HepG2 (cell line): ENCODE results near the gene PRRT2. TPM values are rescaled to one million over a fixed set of nuclear protein-coding genes. Genes with fewer than 3 reads are reported as not detected.

ENCODE experiments used
- CHCHD3 ChIP-seq: sonication (generic); formaldehyde crosslinking; IDR thresholded peaks from 2 replicates; pipeline ENCODE4 v1.8.0; 2022; ENCODE audit warnings: mild to moderate bottlenecking, missing genetic modification reagents, moderate library complexity
- EHMT2 ChIP-seq: fragments of 200-600 bp; sonication (generic); IDR thresholded peaks from 2 replicates; pipeline ENCODE4 v1.7.0; 2017; ENCODE audit warnings: antibody characterized with exemption, low read depth, low read length, borderline replicate concordance
- ETV6 ChIP-seq: sonication (generic); formaldehyde crosslinking; conservative IDR thresholded peaks from 2 replicates; pipeline ENCODE4 v1.4.0; 2020; ENCODE audit warnings: missing genetic modification reagents
- FOXK2 ChIP-seq: fragments of 450-650 bp; IDR thresholded peaks from 2 replicates; pipeline ENCODE4 v1.6.1; 2016
- HMGXB3 ChIP-seq: sonication (generic); formaldehyde crosslinking; IDR thresholded peaks from 2 replicates; pipeline ENCODE4 v1.4.0; 2020; ENCODE audit warnings: missing genetic modification reagents, borderline replicate concordance
- PHF20 ChIP-seq: sonication (generic); formaldehyde crosslinking; IDR thresholded peaks from 2 replicates; pipeline ENCODE4 v1.5.0; 2020; ENCODE audit warnings: mild to moderate bottlenecking, missing genetic modification reagents
- PHF8 ChIP-seq: sonication (generic); formaldehyde crosslinking; IDR thresholded peaks from 2 replicates; pipeline ENCODE4 v1.5.0; 2020; ENCODE audit warnings: missing genetic modification reagents
- PPARG ChIP-seq: conservative IDR thresholded peaks from 2 replicates; pipeline ENCODE4 v1.6.1; 2016; ENCODE audit warnings: missing biosample characterization, missing genetic modification reagents
- RNF2 ChIP-seq: fragments of 450-650 bp; conservative IDR thresholded peaks from 2 replicates; pipeline ENCODE4 v1.6.1; 2016; ENCODE audit warnings: low read depth
- SP5 ChIP-seq: IDR thresholded peaks from 2 replicates; pipeline ENCODE4 v1.6.1; 2016; ENCODE audit warnings: low read depth, borderline replicate concordance
- TSC22D2 ChIP-seq: sonication (generic); formaldehyde crosslinking; IDR thresholded peaks from 2 replicates; pipeline ENCODE4 v1.5.1; 2020; ENCODE audit warnings: missing genetic modification reagents, mild to moderate bottlenecking, borderline replicate concordance
- ZBTB38 ChIP-seq: sonication (generic); formaldehyde crosslinking; IDR thresholded peaks from 2 replicates; pipeline ENCODE4 v1.5.1; 2020; ENCODE audit warnings: mild to moderate bottlenecking, missing genetic modification reagents
- ZBTB43 ChIP-seq: sonication (generic); formaldehyde crosslinking; conservative IDR thresholded peaks from 2 replicates; pipeline ENCODE4 v1.4.0; 2020; ENCODE audit warnings: missing genetic modification reagents
- ZFP82 ChIP-seq: sonication (generic); formaldehyde crosslinking; IDR thresholded peaks from 2 replicates; pipeline ENCODE4 v1.5.1; 2020; ENCODE audit warnings: mild to moderate bottlenecking, missing genetic modification reagents, borderline replicate concordance
- ZNF20 ChIP-seq: sonication (generic); formaldehyde crosslinking; IDR thresholded peaks from 2 replicates; pipeline ENCODE4 v1.4.0; 2020; ENCODE audit warnings: mild to moderate bottlenecking, moderate library complexity, missing genetic modification reagents
- ZNF234 ChIP-seq: sonication (generic); formaldehyde crosslinking; conservative IDR thresholded peaks from 2 replicates; pipeline ENCODE4 v1.5.1; 2020; ENCODE audit warnings: mild to moderate bottlenecking, missing genetic modification reagents
- ZNF24 ChIP-seq: fragments of 450-650 bp; IDR thresholded peaks from 2 replicates; pipeline ENCODE4 v1.6.1; 2017; ENCODE audit warnings: antibody characterized with exemption, mild to moderate bottlenecking
- ZNF256 ChIP-seq: sonication (generic); formaldehyde crosslinking; conservative IDR thresholded peaks from 2 replicates; pipeline ENCODE4 v1.4.0; 2020; ENCODE audit warnings: missing genetic modification reagents
- ZNF543 ChIP-seq: sonication (generic); formaldehyde crosslinking; IDR thresholded peaks from 2 replicates; pipeline ENCODE4 v1.4.0; 2020; ENCODE audit warnings: mild to moderate bottlenecking, missing genetic modification reagents
- ZNF597 ChIP-seq: sonication (generic); formaldehyde crosslinking; IDR thresholded peaks from 2 replicates; pipeline ENCODE4 v1.5.0; 2020; ENCODE audit warnings: missing genetic modification reagents
- ZNF740 ChIP-seq: sonication (generic); formaldehyde crosslinking; IDR thresholded peaks from 2 replicates; pipeline ENCODE4 v1.4.0; 2020; ENCODE audit warnings: missing genetic modification reagents
- ZNF788 ChIP-seq: sonication (generic); formaldehyde crosslinking; IDR thresholded peaks from 2 replicates; pipeline ENCODE4 v1.5.0; 2020; ENCODE audit warnings: mild to moderate bottlenecking, missing genetic modification reagents, borderline replicate concordance
- ZSCAN31 ChIP-seq: sonication (generic); formaldehyde crosslinking; IDR thresholded peaks from 2 replicates; pipeline ENCODE4 v1.5.0; 2020; ENCODE audit warnings: low read depth, mild to moderate bottlenecking, missing genetic modification reagents
- polyA plus RNA-seq, 8 experiments: library from polyadenylated mRNA; depleted of rRNA in 3 of 8; stranded (reverse) in 7 of 8; unstranded in 1 of 8; fragments of >200 nt; fragmentation: Illumina TruSeq in 4 of 8; extraction: Trizol in 4 of 8; gene quantifications; 2 replicates each; pipeline versions ENCODE4 v1.2.1 to v1.2.3, GENCODE V29; 2011 to 2016; ENCODE audit warnings: low read depth in 4 of 8, missing spikeins in 1 of 8, mixed read lengths in 1 of 8; ENCODE audit not compliant: insufficient read depth in 1 of 8
- total RNA-seq, 5 experiments: library from RNA; depleted of rRNA; stranded (reverse); fragments of >200 nt; fragmentation: Illumina TruSeq; extraction: Trizol; gene quantifications; 2 replicates each; pipeline ENCODE4 v1.2.3, GENCODE V29; 2016; ENCODE audit warnings: low read depth in 1 of 5

The PRRT2 gene
- total and polyA plus RNA-seq, 2 of the 13 experiments (the other 11 are each of a cell fraction or from before 2014, with no cell fraction given) = 0.51 to 1.1 TPM

- no peak for TF ChIP-seq ZNF234
- TF ChIP-seq RNF2 = peak; percentile 94
- TF ChIP-seq PHF20 = peak; percentile 83
- TF ChIP-seq ZNF256 = peak; percentile 29; the same call in 1 of the 2 replicates
- TF ChIP-seq ETV6 (CRISPR knock-in tag) = peak; percentile 59
- TF ChIP-seq CHCHD3 (CRISPR knock-in tag) = peak; percentile 97
- TF ChIP-seq SP5 = peak; percentile 62; the same call in 1 of the 2 replicates
- TF ChIP-seq ZBTB43 (CRISPR knock-in tag) = peak; percentile 61
- peak; percentile 51; the same call in 1 of the 2 replicates for TF ChIP-seq PPARG
- peak; percentile 90 for TF ChIP-seq PHF8 (CRISPR knock-in tag)
- peak; percentile 94 for TF ChIP-seq HMGXB3 (CRISPR knock-in tag)
- TF ChIP-seq ZBTB38 (CRISPR knock-in tag) = peak; percentile 94
- no peak for TF ChIP-seq ZNF597 (CRISPR knock-in tag)
- no peak for TF ChIP-seq ZNF740 (CRISPR knock-in tag)
- no peak for TF ChIP-seq ZNF20 (CRISPR knock-in tag)
- TF ChIP-seq ZNF788 (CRISPR knock-in tag) = peak; percentile 78; the same call in 1 of the 2 replicates
- 0 out of 2 replicates have a peak, but pooled peaks have one; percentile 69 for TF ChIP-seq TSC22D2 (CRISPR knock-in tag)
- TF ChIP-seq ZSCAN31 (CRISPR knock-in tag) = peak; percentile 75; the same call in 1 of the 2 replicates
- peak; percentile 71; the same call in 1 of the 2 replicates for TF ChIP-seq ZNF543
- peak; percentile 36; the same call in 1 of the 2 replicates for TF ChIP-seq FOXK2
- TF ChIP-seq ZNF24 = no peak
- no peak for TF ChIP-seq ZFP82 (CRISPR knock-in tag)
- no peak; the same call in 1 of the 2 replicates for TF ChIP-seq EHMT2
These were observed 4.0 kb downstream of the PRRT2 start, which contains the start of gene PAGR1 (continued) for GRCh38 chr16:29815793-29816693.
